ENCODE results near the gene F3. TPM values are rescaled to one million over a fixed set of nuclear protein-coding genes. Genes with fewer than 3 reads are reported as not detected.
A peak's percentile ranks its signal among the peaks of the same experiment; 100 is the strongest.
"Not testable (repeated sequence)": the region's sequence is repeated elsewhere in the genome, so short reads cannot be mapped to it uniquely, and the experiment has no call there.

Gene F3
- total RNA-seq, 1 experiment from 2014 or later: 58.5 TPM

DNA sequence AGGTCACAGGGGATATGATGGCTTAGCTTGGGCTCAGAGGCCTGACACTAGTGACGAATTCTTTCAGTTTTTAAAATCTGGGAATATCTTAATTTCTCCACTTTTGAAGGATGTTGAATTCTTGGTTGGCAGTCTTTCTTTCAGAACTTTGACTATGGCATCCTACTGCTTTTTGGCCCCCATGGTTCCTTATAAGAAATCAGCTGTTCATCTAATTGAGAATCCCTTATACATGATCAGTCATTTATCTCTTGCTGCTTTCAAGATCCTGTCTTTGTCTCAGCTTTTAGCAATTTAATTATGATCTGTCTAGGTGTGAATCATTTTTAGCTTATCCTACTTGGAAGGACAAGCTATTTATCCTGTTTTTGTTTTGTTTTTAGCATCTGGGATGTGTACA, 31.2 kb upstream of the F3 start:
- H3K9me3 ChIP-seq (ENCODE audit: control insufficient read depth in 1 of 2, insufficient read depth in 1 of 2, low read depth in 1 of 2, low read length in 2 of 2): peaks cover 0 to 5% of the 10 kb centered on the region in 2 experiments; a peak in 1 of 4 replicates
- no peak overlapping the region for H3K27ac ChIP-seq (ENCODE audit: low read depth, low read length)
- no peaks in the 10 kb centered on the region for H4K20me1 ChIP-seq (ENCODE audit: insufficient read depth)
- no peaks in the 10 kb centered on the region for H3K27me3 ChIP-seq (ENCODE audit: insufficient read depth, low read length)
- H3K4me1 ChIP-seq (ENCODE audit: control insufficient read depth in 1 of 2, insufficient read depth in 2 of 2, low read length in 2 of 2): no peaks in the 10 kb centered on the region
- H3K9ac ChIP-seq (ENCODE audit: low read length): no peak overlapping the region
- RAD21 ChIA-PET (ENCODE audit: low non-redundant PET in 1 of 2, low total read pairs in 2 of 2, uncharacterized antibody in 2 of 2, unreplicated experiment in 2 of 2): no interaction called here
- no peaks in the 10 kb centered on the region for H3K36me3 ChIP-seq (ENCODE audit: control insufficient read depth in 1 of 2, insufficient read depth in 2 of 2, low read length in 2 of 2)
- H3K9me2 ChIP-seq (ENCODE audit: insufficient read depth): no peaks in the 10 kb centered on the region
- CTCF ChIA-PET: no interaction called here
- intact Hi-C loops (cut with micrococcal nuclease): no loop called here
- ATAC-seq (no peak), DNase-seq (ENCODE audit: low read depth, low spot score) (no peak)
- TF ChIP-seq CBX3 (IDR thresholded peaks at IDR 0.05; ENCODE audit: low read depth): peak; percentile 87
- TF ChIP-seq CTCF (IDR thresholded peaks at IDR 0.05 in 2 of 3, conservative IDR thresholded peaks at IDR 0.05 in 1 of 3; ENCODE audit: borderline replicate concordance in 1 of 3, insufficient read depth in 1 of 3, low read depth in 2 of 3, low read length in 2 of 3): no peak
- POLR2A ChIA-PET: no interaction called here
- BruUV-seq (replicated peaks): no TSS peak
- no peaks in the 10 kb centered on the region for H3K79me2 ChIP-seq (ENCODE audit: insufficient read depth, low read length)
- H3K4me2 ChIP-seq (ENCODE audit: low read length): no peak overlapping the region
- no peak overlapping the region for H3K4me3 ChIP-seq (replicated peaks in 1 of 2; ENCODE audit: low read depth in 1 of 2, low read length in 2 of 2)
- H2AFZ ChIP-seq (ENCODE audit: low read depth, low read length, poor library complexity, severe bottlenecking): no peak overlapping the region

DNA sequence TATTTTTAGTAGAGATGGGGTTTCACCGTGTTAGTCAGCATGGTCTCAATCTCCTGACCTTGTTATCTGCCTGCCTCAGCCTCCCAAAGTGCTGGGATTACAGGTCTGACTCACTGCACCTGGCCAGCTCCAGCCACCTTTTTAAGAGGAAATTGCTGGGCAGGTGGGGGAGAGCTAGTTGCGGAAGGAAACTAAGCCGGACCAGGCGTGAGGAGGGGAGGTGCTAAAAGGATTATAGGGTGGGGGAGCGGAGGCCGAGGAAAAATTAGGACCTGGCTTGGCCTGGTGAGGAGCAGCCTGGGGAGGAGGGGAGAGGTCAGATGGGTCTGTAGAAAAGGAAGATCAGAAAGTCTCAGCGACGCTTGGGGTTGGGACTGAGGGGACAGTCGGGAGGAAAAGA, 29.4 kb upstream of the F3 start:
- H3K36me3 ChIP-seq (ENCODE audit: control insufficient read depth in 1 of 2, insufficient read depth in 2 of 2, low read length in 2 of 2); H2AFZ ChIP-seq (ENCODE audit: low read depth, low read length, poor library complexity, severe bottlenecking); BruUV-seq (replicated peaks); ATAC-seq; DNase-seq (ENCODE audit: low read depth, low spot score); H3K27ac ChIP-seq (ENCODE audit: low read depth, low read length); RAD21 ChIA-PET (ENCODE audit: low non-redundant PET in 1 of 2, low total read pairs in 2 of 2, uncharacterized antibody in 2 of 2, unreplicated experiment in 2 of 2); H3K4me1 ChIP-seq (ENCODE audit: control insufficient read depth in 1 of 2, insufficient read depth in 2 of 2, low read length in 2 of 2); H3K79me2 ChIP-seq (ENCODE audit: insufficient read depth, low read length); POLR2A ChIA-PET; H3K9ac ChIP-seq (ENCODE audit: low read length); H3K27me3 ChIP-seq (ENCODE audit: insufficient read depth, low read length); H3K4me2 ChIP-seq (ENCODE audit: low read length); H3K9me2 ChIP-seq (ENCODE audit: insufficient read depth); H4K20me1 ChIP-seq (ENCODE audit: insufficient read depth); intact Hi-C loops (cut with micrococcal nuclease); CTCF ChIA-PET; H3K9me3 ChIP-seq (ENCODE audit: control insufficient read depth in 1 of 2, insufficient read depth in 1 of 2, low read depth in 1 of 2, low read length in 2 of 2); H3K4me3 ChIP-seq (replicated peaks in 1 of 2; ENCODE audit: low read depth in 1 of 2, low read length in 2 of 2): not testable (repeated sequence)

GRCh38 chr1:94568806-94569205, 27.2 kb upstream of the F3 start:
- H3K36me3 ChIP-seq (ENCODE audit: control insufficient read depth in 1 of 2, insufficient read depth in 2 of 2, low read length in 2 of 2); H3K4me2 ChIP-seq (ENCODE audit: low read length); H3K9me2 ChIP-seq (ENCODE audit: insufficient read depth); BruUV-seq (replicated peaks); ATAC-seq; H3K9me3 ChIP-seq (ENCODE audit: control insufficient read depth in 1 of 2, insufficient read depth in 1 of 2, low read depth in 1 of 2, low read length in 2 of 2); H4K20me1 ChIP-seq (ENCODE audit: insufficient read depth); CTCF ChIA-PET; H3K9ac ChIP-seq (ENCODE audit: low read length); H3K79me2 ChIP-seq (ENCODE audit: insufficient read depth, low read length); H2AFZ ChIP-seq (ENCODE audit: low read depth, low read length, poor library complexity, severe bottlenecking); DNase-seq (ENCODE audit: low read depth, low spot score); H3K4me3 ChIP-seq (replicated peaks in 1 of 2; ENCODE audit: low read depth in 1 of 2, low read length in 2 of 2); RAD21 ChIA-PET (ENCODE audit: low non-redundant PET in 1 of 2, low total read pairs in 2 of 2, uncharacterized antibody in 2 of 2, unreplicated experiment in 2 of 2); H3K4me1 ChIP-seq (ENCODE audit: control insufficient read depth in 1 of 2, insufficient read depth in 2 of 2, low read length in 2 of 2); H3K27ac ChIP-seq (ENCODE audit: low read depth, low read length); H3K27me3 ChIP-seq (ENCODE audit: insufficient read depth, low read length); POLR2A ChIA-PET; intact Hi-C loops (cut with micrococcal nuclease): not testable (repeated sequence)

All from HCT116 (cell line).